GM19193 (cell line): ENCODE results near the gene SLC6A9.

Source experiments
- POLR2A ChIP-seq: IDR thresholded peaks from 4 replicates; pipeline ENCODE4 v1.6.1; 2011; ENCODE audit not compliant: insufficient read depth, insufficient read length; ENCODE audit errors: extremely low read depth

The SLC6A9 gene

GRCh38 chr1:43979528-43980254 lies 51.6 kb downstream of the SLC6A9 start:
- TF ChIP-seq POLR2A = no peak

GRCh38 chr1:43979261-43979527 lies 52.1 kb downstream of the SLC6A9 start:
- no peak for TF ChIP-seq POLR2A

- peak; percentile 46 for TF ChIP-seq POLR2A
Measured at GRCh38 chr1:43978551-43979260, 52.6 kb downstream of the SLC6A9 start, which contains the start of gene B4GALT2. Gene B4GALT2 (plus strand): TSS chr1:43979210. CDS start chr1:43981161, 1,951 bp downstream.

GRCh38 chr1:43978264-43978550 lies 53.1 kb downstream of the SLC6A9 start:
- no peak for TF ChIP-seq POLR2A

- TF ChIP-seq POLR2A = no peak
Measured at GRCh38 chr1:43977376-43978263, 53.6 kb downstream of the SLC6A9 start.

- TF ChIP-seq POLR2A = no peak
Measured at GRCh38 chr1:43976890-43977289, 54.4 kb downstream of the SLC6A9 start.

GRCh38 chr1:43976045-43976444 lies 55.2 kb downstream of the SLC6A9 start:
- TF ChIP-seq POLR2A = no peak

GRCh38 chr1:43975249-43975961 lies 55.9 kb downstream of the SLC6A9 start:
- TF ChIP-seq POLR2A = no peak

GRCh38 chr1:43974443-43975248 lies 56.6 kb downstream of the SLC6A9 start, which contains the start of gene ATP6V0B:
Gene ATP6V0B (plus strand): TSS chr1:43974960. CDS start chr1:43975041, 81 bp downstream.
- TF ChIP-seq POLR2A = peak; percentile 83

- no peak for TF ChIP-seq POLR2A
Measured at GRCh38 chr1:43973981-43974442, 57.2 kb downstream of the SLC6A9 start.

GRCh38 chr1:43971336-43971980 lies 59.8 kb downstream of the SLC6A9 start:
- no peak for TF ChIP-seq POLR2A

- TF ChIP-seq POLR2A = no peak
Measured at GRCh38 chr1:43970911-43971310, 60.4 kb downstream of the SLC6A9 start.

- TF ChIP-seq POLR2A = no peak
Measured at GRCh38 chr1:43970502-43970901, 60.8 kb downstream of the SLC6A9 start.

- peak; percentile 60 for TF ChIP-seq POLR2A
Measured at GRCh38 chr1:43969746-43970466, 61.4 kb downstream of the SLC6A9 start, which contains the start of gene DPH2. Gene DPH2 (plus strand): TSS chr1:43970010. CDS start chr1:43970176, 166 bp downstream.

- no peak for TF ChIP-seq POLR2A
Measured at GRCh38 chr1:43969416-43969745, 61.9 kb downstream of the SLC6A9 start.
